HepG2 (cell line): ENCODE results near the gene RCE1. TPM values are rescaled to one million over a fixed set of nuclear protein-coding genes. Genes with fewer than 3 reads are reported as not detected.

Experiments used
- AGO2 ChIP-seq: fragments of 200-400 bp; formaldehyde crosslinking; optimal IDR thresholded peaks from 2 replicates; pipeline ENCODE3; 2017; ENCODE audit warnings: mild to moderate bottlenecking, low read depth, low read length, moderate library complexity
- ARNTL ChIP-seq: sonication (generic); formaldehyde crosslinking; IDR thresholded peaks from 2 replicates; pipeline ENCODE4 v1.4.0; 2020; ENCODE audit warnings: mild to moderate bottlenecking, missing genetic modification reagents
- MLXIP ChIP-seq: sonication (generic); formaldehyde crosslinking; IDR thresholded peaks from 2 replicates; pipeline ENCODE4 v1.9.0; 2021; ENCODE audit warnings: missing genetic modification reagents, borderline replicate concordance
- NFRKB ChIP-seq: fragments of 450-650 bp; IDR thresholded peaks from 2 replicates; pipeline ENCODE4 v1.6.1; 2017
- PHF8 ChIP-seq: sonication (generic); formaldehyde crosslinking; IDR thresholded peaks from 2 replicates; pipeline ENCODE4 v1.5.0; 2020; ENCODE audit warnings: missing genetic modification reagents
- RBFOX2 ChIP-seq: fragments of 200-400 bp; formaldehyde crosslinking; IDR thresholded peaks from 2 replicates; pipeline ENCODE4 v1.6.1; 2017; ENCODE audit warnings: low read depth, mild to moderate bottlenecking, low read length
- SAFB2 ChIP-seq: sonication (generic); formaldehyde crosslinking; IDR thresholded peaks from 2 replicates; pipeline ENCODE4 v1.5.1; 2020; ENCODE audit warnings: missing genetic modification reagents, low read depth, mild to moderate bottlenecking, borderline replicate concordance
- SIX1 ChIP-seq: sonication (generic); formaldehyde crosslinking; IDR thresholded peaks from 2 replicates; pipeline ENCODE4 v1.4.0; 2020; ENCODE audit warnings: missing genetic modification reagents, borderline replicate concordance
- ZNF556 ChIP-seq: sonication (generic); formaldehyde crosslinking; IDR thresholded peaks from 2 replicates; pipeline ENCODE4 v1.4.0; 2020; ENCODE audit warnings: mild to moderate bottlenecking, missing genetic modification reagents, borderline replicate concordance
- ZNF740 ChIP-seq: sonication (generic); formaldehyde crosslinking; IDR thresholded peaks from 2 replicates; pipeline ENCODE4 v1.4.0; 2020; ENCODE audit warnings: missing genetic modification reagents
- ZNF777 ChIP-seq: sonication (generic); formaldehyde crosslinking; IDR thresholded peaks from 2 replicates; pipeline ENCODE4 v1.4.0; 2020; ENCODE audit warnings: missing genetic modification reagents
- polyA plus RNA-seq, 8 experiments: library from polyadenylated mRNA; depleted of rRNA in 3 of 8; stranded (reverse) in 7 of 8; unstranded in 1 of 8; fragments of >200 nt; fragmentation: Illumina TruSeq in 4 of 8; extraction: Trizol in 4 of 8; gene quantifications; 2 replicates each; pipeline versions ENCODE4 v1.2.1 to v1.2.3, GENCODE V29; 2011 to 2016; ENCODE audit warnings: low read depth in 4 of 8, missing spikeins in 1 of 8, mixed read lengths in 1 of 8; ENCODE audit not compliant: insufficient read depth in 1 of 8
- total RNA-seq, 5 experiments: library from RNA; depleted of rRNA; stranded (reverse); fragments of >200 nt; fragmentation: Illumina TruSeq; extraction: Trizol; gene quantifications; 2 replicates each; pipeline ENCODE4 v1.2.3, GENCODE V29; 2016; ENCODE audit warnings: low read depth in 1 of 5
- TF ChIP-seq, protein P1 (sequence below): sonication (generic); formaldehyde crosslinking; IDR thresholded peaks from 2 replicates; pipeline ENCODE4 v1.4.0; 2020; ENCODE audit warnings: missing genetic modification reagents

RCE1 gene
- total and polyA plus RNA-seq, 2 of the 13 experiments (the other 11 are each of a cell fraction or from before 2014, with no cell fraction given) = 22.2 to 22.4 TPM

DNA sequence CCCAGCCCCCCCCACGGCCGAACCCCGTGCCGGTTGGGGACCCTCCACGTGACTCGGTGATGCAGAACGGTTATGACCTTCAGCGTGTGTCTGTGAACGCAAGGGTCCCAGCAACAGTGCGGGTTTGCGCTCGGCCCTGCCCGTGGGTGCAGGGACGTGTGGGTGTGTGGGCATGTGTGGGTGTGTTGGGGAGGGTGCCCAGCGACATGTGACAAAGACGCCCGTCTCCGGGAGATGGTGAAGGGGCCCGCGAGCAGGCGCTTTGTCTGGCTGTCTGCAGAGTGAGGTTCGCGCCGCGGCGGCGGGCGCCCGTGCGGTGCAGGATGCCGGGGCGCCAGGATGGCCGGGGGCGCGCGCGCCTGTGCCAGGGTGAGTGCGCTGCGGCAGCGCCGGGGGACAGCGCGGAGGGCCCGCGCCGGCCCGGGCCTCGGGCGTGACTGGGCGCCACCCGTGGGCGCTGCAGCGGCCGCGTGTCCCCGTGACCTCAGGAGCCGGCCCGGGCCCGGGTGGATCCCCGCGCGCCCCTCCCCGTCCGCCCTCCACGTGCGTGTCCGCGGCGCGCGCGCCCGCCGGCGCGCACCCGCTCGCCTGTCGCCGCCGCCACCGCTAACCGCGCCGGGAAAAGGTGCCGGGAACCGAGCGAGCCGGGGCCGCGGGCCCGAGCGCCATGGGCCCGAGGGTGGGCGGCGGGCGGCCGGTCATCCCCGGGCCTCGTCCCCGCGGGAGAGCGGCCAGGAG lies 13.4 kb downstream of the RCE1 start, which contains the start of gene LRFN4 (continued):
- TF ChIP-seq ZNF740 (peak; percentile 90), RBFOX2 (peak; percentile 57), AGO2 (peak; percentile 72), ZNF777 (CRISPR knock-in tag) (0 out of 2 replicates have a peak, but pooled peaks have one; percentile 34), NFRKB (no peak), PHF8 (CRISPR knock-in tag) (peak; percentile 20; the same call in 1 of the 2 replicates), ARNTL (CRISPR knock-in tag) (peak; percentile 74; the same call in 1 of the 2 replicates), ZNF556 (CRISPR knock-in tag) (no peak), SIX1 (CRISPR knock-in tag) (no peak), SAFB2 (peak; percentile 10; the same call in 1 of the 2 replicates), MLXIP (no peak)
- TF ChIP-seq, protein P1, sequence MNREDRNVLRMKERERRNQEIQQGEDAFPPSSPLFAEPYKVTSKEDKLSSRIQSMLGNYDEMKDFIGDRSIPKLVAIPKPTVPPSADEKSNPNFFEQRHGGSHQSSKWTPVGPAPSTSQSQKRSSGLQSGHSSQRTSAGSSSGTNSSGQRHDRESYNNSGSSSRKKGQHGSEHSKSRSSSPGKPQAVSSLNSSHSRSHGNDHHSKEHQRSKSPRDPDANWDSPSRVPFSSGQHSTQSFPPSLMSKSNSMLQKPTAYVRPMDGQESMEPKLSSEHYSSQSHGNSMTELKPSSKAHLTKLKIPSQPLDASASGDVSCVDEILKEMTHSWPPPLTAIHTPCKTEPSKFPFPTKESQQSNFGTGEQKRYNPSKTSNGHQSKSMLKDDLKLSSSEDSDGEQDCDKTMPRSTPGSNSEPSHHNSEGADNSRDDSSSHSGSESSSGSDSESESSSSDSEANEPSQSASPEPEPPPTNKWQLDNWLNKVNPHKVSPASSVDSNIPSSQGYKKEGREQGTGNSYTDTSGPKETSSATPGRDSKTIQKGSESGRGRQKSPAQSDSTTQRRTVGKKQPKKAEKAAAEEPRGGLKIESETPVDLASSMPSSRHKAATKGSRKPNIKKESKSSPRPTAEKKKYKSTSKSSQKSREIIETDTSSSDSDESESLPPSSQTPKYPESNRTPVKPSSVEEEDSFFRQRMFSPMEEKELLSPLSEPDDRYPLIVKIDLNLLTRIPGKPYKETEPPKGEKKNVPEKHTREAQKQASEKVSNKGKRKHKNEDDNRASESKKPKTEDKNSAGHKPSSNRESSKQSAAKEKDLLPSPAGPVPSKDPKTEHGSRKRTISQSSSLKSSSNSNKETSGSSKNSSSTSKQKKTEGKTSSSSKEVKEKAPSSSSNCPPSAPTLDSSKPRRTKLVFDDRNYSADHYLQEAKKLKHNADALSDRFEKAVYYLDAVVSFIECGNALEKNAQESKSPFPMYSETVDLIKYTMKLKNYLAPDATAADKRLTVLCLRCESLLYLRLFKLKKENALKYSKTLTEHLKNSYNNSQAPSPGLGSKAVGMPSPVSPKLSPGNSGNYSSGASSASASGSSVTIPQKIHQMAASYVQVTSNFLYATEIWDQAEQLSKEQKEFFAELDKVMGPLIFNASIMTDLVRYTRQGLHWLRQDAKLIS = no peak
